Peyer's patch (tissue), 4 donors: ENCODE results near the gene FUS.

ENCODE experiments used
- CTCF ChIP-seq, 6 experiments: fragments of 450-650 bp in 4 of 6; fragments of 200-600 bp in 2 of 6; sonication (generic) in 1 of 6; IDR thresholded peaks; one replicate each; pipeline ENCODE4 v1.5.1; 2017 to 2019; ENCODE audit warnings: antibody characterized with exemption in 6 of 6, mild to moderate bottlenecking in 3 of 6, moderate library complexity in 1 of 6
- POLR2A ChIP-seq, 2 donors: fragments of 450-650 bp; IDR thresholded peaks; one replicate each; pipeline ENCODE4 v1.5.1; 2017; ENCODE audit warnings: antibody characterized with exemption in 2 of 2, mild to moderate bottlenecking in 2 of 2, moderate library complexity in 2 of 2

DNA sequence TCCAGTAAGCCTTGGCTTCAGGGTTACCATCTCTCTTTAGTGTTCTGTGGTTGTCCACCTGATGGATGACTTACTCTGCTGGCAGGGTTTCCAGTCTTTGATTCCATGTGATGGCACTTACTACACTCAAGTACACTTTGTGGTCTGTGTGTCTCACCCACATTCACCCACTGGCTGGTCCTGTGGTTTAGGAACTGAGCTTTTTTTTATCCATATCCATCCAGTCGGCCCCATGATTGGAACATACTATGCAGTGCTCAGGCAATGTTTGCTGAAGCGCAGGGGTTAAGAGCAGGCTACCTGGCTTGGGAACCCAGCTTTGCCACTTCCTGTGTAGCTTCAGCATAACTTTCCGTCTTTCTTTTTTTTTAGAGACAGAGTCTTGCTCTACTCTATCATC is 2.8 kb upstream of the FUS start:
- TF ChIP-seq CTCF (IDR thresholded peaks at IDR 0.05) (no peak), POLR2A (IDR thresholded peaks at IDR 0.05) (no peak)
